ENCODE data around the gene SPATA4.
A peak's percentile ranks its signal among the peaks of the same experiment; 100 is the strongest.

SPATA4 gene

GRCh38 chr4:176207839-176208238, 12.5 kb upstream of the SPATA4 start:
- no peak for TF ChIP-seq CTCF (IDR thresholded peaks at IDR 0.05)

GRCh38 chr4:176205299-176205698, 9.9 kb upstream of the SPATA4 start:
- TF ChIP-seq CTCF (IDR thresholded peaks at IDR 0.05): no peak

- no peak for TF ChIP-seq CTCF (IDR thresholded peaks at IDR 0.05)
These were observed 3.0 kb upstream of the SPATA4 start for GRCh38 chr4:176198316-176198903.

DNA sequence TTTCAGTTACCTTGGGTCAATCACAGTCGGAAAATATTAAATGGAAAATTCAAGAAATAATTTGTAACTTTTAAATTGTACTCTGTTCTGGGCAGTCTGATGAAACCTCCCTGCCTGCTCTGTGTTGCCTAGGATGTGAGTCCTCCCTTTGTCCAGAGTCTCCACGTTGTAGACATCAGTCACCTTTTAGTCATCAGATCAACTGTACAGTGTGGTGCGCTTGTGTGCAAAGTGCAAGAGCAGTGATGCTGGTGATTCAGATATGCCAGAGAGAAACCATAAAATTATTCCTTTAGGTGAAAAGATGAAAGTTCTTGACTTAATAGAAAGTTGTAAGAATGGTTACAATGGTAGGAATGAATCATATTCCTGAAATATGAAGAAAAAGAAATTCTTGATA, 1.4 kb downstream of the SPATA4 start:
- TF ChIP-seq CTCF (IDR thresholded peaks at IDR 0.05): no peak

DNA sequence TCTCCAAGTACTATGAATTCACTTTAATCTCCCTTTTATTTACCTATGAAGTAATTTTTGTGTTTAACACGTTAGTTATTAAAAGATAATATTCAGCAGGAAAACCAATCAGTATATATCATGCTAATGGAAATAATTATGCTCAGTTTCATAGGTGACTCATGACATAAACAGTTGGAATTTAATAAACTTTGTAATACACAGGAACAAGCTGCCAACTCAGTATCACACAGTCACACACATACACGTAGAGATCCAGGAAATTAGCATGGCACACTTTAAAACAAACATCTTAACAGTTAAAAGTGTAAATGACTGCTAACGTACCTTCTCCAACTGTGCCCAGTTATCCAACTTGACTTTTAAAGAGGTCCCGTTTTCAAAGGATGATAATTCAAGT, 2.3 kb downstream of the SPATA4 start:
- TF ChIP-seq CTCF (IDR thresholded peaks at IDR 0.05): no peak

DNA sequence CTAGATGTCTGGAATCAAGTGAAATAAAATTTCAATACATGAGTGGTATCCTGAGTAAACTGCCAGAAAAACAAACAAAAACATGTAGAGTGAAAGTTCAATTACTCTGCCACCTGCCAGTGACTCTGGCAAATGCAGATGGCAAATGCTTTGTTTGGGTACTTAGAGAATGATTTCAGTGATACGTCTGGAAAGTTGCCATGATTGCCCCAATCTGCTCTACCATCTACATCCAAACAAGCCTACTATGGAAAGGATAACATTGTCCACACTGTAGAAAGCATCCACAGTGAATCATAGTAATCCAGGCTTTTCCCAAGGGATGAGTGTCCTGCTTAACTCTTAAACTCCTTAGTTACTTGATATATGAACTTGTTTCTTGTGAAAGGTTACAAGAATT, 3.4 kb downstream of the SPATA4 start:
- peak; percentile 38; the same call in 1 of the 2 replicates for TF ChIP-seq CTCF (IDR thresholded peaks at IDR 0.05)

DNA sequence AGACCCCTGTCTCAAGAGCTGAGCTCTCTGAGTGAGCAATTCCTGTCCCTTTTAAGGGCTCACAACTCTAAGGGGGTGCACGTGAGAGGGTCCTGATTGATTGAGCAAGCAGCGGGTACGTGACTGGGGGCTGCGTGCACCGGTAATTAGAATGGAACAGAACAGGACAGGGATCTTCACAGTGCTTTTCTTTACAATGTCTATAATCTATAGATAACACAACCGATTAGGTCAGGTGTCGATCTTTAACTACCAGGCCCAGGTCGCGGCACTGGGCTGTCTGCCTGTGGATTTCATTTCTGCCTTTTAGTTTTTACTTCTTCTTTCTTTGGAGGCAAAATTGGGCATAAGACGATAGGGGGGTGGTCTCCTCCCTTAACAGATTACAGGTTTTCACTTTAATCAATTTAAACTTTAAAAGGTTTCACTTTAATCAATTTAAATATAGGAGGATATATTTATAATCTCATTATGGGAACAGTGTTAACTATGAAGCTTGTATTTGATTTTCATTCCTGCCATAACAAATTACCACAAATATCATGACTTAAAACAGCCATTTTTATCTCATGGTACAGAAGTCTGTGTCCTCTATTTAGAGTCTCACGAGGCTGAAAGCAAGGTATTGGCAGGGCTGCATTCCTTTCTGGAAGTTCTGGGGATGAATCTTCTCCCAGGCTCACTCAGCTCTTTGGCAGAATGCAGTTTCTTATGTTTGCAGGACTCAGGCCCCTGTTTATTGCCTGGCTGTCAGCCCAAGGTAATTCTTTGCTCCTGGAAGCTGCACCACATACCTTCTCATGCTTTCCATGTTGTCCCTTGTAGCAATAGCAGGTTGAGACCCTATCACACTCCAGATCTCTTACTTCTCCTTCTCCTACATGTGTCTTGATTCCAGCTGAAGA, 5.2 kb downstream of the SPATA4 start:
- TF ChIP-seq CTCF (IDR thresholded peaks at IDR 0.05): no peak

Measured in LNCAP (cell line).